Measurements from ENCODE around the gene NLGN4Y. TPM values are rescaled to one million over a fixed set of nuclear protein-coding genes. Genes with fewer than 3 reads are reported as not detected.

Gene NLGN4Y
- 10 to 100 TPM; 12.1 to 23.1 (median 17.6) TPM for polyA plus RNA-seq (ENCODE audit: insufficient read length in 4 of 4)

- no peak for DNase-seq (ENCODE audit: low read depth in 4 of 4, low spot score in 2 of 4)
Observed at GRCh38 chrY:14524272-14525231, at the start of gene NLGN4Y. Gene NLGN4Y, plus strand, starts transcription at chrY:14524529. Its CDS starts 97,591 bp downstream, at chrY:14622120.

- no peak for DNase-seq (ENCODE audit: low read depth in 4 of 4, low spot score in 2 of 4)
Observed at GRCh38 chrY:14485935-14486334, 38.4 kb upstream of the NLGN4Y start.

GRCh38 chrY:14490226-14490625 lies 34.1 kb upstream of the NLGN4Y start:
- no peak for DNase-seq (ENCODE audit: low read depth in 4 of 4, low spot score in 2 of 4)

- DNase-seq (ENCODE audit: low read depth in 4 of 4, low spot score in 2 of 4), result no peak
Observed at GRCh38 chrY:14498071-14498470, 26.3 kb upstream of the NLGN4Y start.

- DNase-seq (ENCODE audit: low read depth in 4 of 4, low spot score in 2 of 4), result no peak
Observed at GRCh38 chrY:14504592-14504991, 19.7 kb upstream of the NLGN4Y start.

- DNase-seq (ENCODE audit: low read depth in 4 of 4, low spot score in 2 of 4), result no peak
Observed at GRCh38 chrY:14522379-14522950, 1.9 kb upstream of the NLGN4Y start.

- no peak for DNase-seq (ENCODE audit: low read depth in 4 of 4, low spot score in 2 of 4)
Observed at GRCh38 chrY:14523491-14524271, 648 bp upstream of the NLGN4Y start.

GRCh38 chrY:14525315-14525714 lies 986 bp downstream of the NLGN4Y start:
- DNase-seq (ENCODE audit: low read depth in 4 of 4, low spot score in 2 of 4), result no peak

- no peak for DNase-seq (ENCODE audit: low read depth in 4 of 4, low spot score in 2 of 4)
Observed at GRCh38 chrY:14528361-14528760, 4.0 kb downstream of the NLGN4Y start.

- DNase-seq (ENCODE audit: low read depth in 4 of 4, low spot score in 2 of 4), result no peak
Observed at GRCh38 chrY:14536703-14537102, 12.4 kb downstream of the NLGN4Y start.

GRCh38 chrY:14543506-14543905 lies 19.2 kb downstream of the NLGN4Y start:
- DNase-seq (ENCODE audit: low read depth in 4 of 4, low spot score in 2 of 4), result no peak

GRCh38 chrY:14581294-14581693 lies 57.0 kb downstream of the NLGN4Y start:
- DNase-seq (ENCODE audit: low read depth in 4 of 4, low spot score in 2 of 4), result no peak

GRCh38 chrY:14586725-14587124 lies 62.4 kb downstream of the NLGN4Y start:
- no peak for DNase-seq (ENCODE audit: low read depth in 4 of 4, low spot score in 2 of 4)

GRCh38 chrY:14601372-14601771 lies 77.0 kb downstream of the NLGN4Y start:
- no peak for DNase-seq (ENCODE audit: low read depth in 4 of 4, low spot score in 2 of 4)

- DNase-seq (ENCODE audit: low read depth in 4 of 4, low spot score in 2 of 4), result no peak
Observed at GRCh38 chrY:14617625-14618024, 93.3 kb downstream of the NLGN4Y start.

GRCh38 chrY:14618513-14618912 lies 94.2 kb downstream of the NLGN4Y start:
- DNase-seq (ENCODE audit: low read depth in 4 of 4, low spot score in 2 of 4), result no peak

- no peak for DNase-seq (ENCODE audit: low read depth in 4 of 4, low spot score in 2 of 4)
Observed at GRCh38 chrY:14628208-14628607, 103.9 kb downstream of the NLGN4Y start.

- DNase-seq (ENCODE audit: low read depth in 4 of 4, low spot score in 2 of 4), result no peak
Observed at GRCh38 chrY:14631676-14632075, 107.3 kb downstream of the NLGN4Y start.

- DNase-seq (ENCODE audit: low read depth in 4 of 4, low spot score in 2 of 4), result no peak
Observed at GRCh38 chrY:14633718-14634117, 109.4 kb downstream of the NLGN4Y start.

- DNase-seq (ENCODE audit: low read depth in 4 of 4, low spot score in 2 of 4), result no peak
Observed at GRCh38 chrY:14634954-14635353, 110.6 kb downstream of the NLGN4Y start.

GRCh38 chrY:14637551-14637950 lies 113.2 kb downstream of the NLGN4Y start:
- no peak for DNase-seq (ENCODE audit: low read depth in 4 of 4, low spot score in 2 of 4)
